B cell (primary cell): Measurements from ENCODE around the gene FADS1. TPM values are rescaled to one million over a fixed set of nuclear protein-coding genes. Genes with fewer than 3 reads are reported as not detected.

Source experiments
- ATAC-seq: fragments of 200-7000 bp; cut with Tn5 transposase; one replicate; pipeline ENCODE4 v1.10.0; 2021; ENCODE audit warnings: low read depth, mild to moderate bottlenecking, moderate number of reproducible peaks, moderate library complexity
- CTCF ChIA-PET: fragments of 350-600 bp; sonication (Branson Sonifier 250); formaldehyde crosslinking; loops from one replicate; lab custom pipeline; 2021; ENCODE audit warnings: antibody characterized with exemption, inconsistent platforms; lab: Charles Lee
- POLR2A ChIA-PET: fragments of 350-600 bp; sonication (Branson Sonifier 250); formaldehyde crosslinking; loops from one replicate; lab custom pipeline; 2021; ENCODE audit warnings: antibody characterized with exemption; lab: Charles Lee
- DNase-seq: peaks from one replicate; pipeline ENCODE4 v3.0.0; 2013
- H2AFZ ChIP-seq: 2 replicates; pipeline ENCODE4 v1.6.1; 2012; ENCODE audit warnings: mild to moderate bottlenecking, low read depth, low read length; ENCODE audit not compliant: insufficient read depth, poor library complexity, severe bottlenecking
- H3K27ac ChIP-seq, 2 donors: 1 replicate in 1 of 2; 2 replicates in 1 of 2; pipeline ENCODE4 v1.5.1; 2012 to 2013; ENCODE audit warnings: low read length in 2 of 2, mild to moderate bottlenecking in 2 of 2, moderate library complexity in 1 of 2
- H3K27me3 ChIP-seq, 4 experiments: fragments of 200-600 bp in 1 of 4; sonication (generic) in 1 of 4; replicated peaks in 1 of 4; 1 replicate in 2 of 4; 2 replicates in 2 of 4; pipeline versions ENCODE4 v1.6.1 to v1.7.0; 2013 to 2016; ENCODE audit warnings: low read length in 3 of 4, mild to moderate bottlenecking in 2 of 4, mixed read lengths in 1 of 4, moderate library complexity in 1 of 4; ENCODE audit not compliant: insufficient read depth in 4 of 4, control insufficient read depth in 3 of 4; ENCODE audit errors: control extremely low read depth in 1 of 4
- H3K36me3 ChIP-seq, 2 experiments: replicated peaks in 1 of 2; 1 replicate in 1 of 2; 2 replicates in 1 of 2; pipeline versions ENCODE4 v1.6.1 to v1.7.1; 2013; ENCODE audit warnings: low read length in 1 of 2; ENCODE audit not compliant: insufficient read depth in 2 of 2, control insufficient read depth in 1 of 2; ENCODE audit errors: control extremely low read depth in 1 of 2, extremely low read depth in 1 of 2
- H3K4me1 ChIP-seq, 2 donors: fragments of 200-600 bp in 1 of 2; sonication (generic) in 1 of 2; 1 replicate in 1 of 2; 2 replicates in 1 of 2; pipeline versions ENCODE4 v1.5.1 to v1.6.1; 2013 to 2017; ENCODE audit warnings: low read length in 2 of 2; ENCODE audit not compliant: control insufficient read depth in 2 of 2, insufficient read depth in 2 of 2
- H3K4me2 ChIP-seq: replicated peaks from 2 replicates; pipeline ENCODE3; 2012; ENCODE audit warnings: mild to moderate bottlenecking, low read depth, low read length; ENCODE audit not compliant: poor library complexity, severe bottlenecking
- H3K4me3 ChIP-seq, 5 experiments: fragments of 200-600 bp in 1 of 5; sonication (generic) in 1 of 5; 1 replicate in 3 of 5; 2 replicates in 2 of 5; pipeline versions ENCODE4 v1.5.1 to v1.7.0; 2011 to 2016; ENCODE audit warnings: low read length in 4 of 5, mild to moderate bottlenecking in 4 of 5, low read depth in 2 of 5, control low read depth in 1 of 5, moderate library complexity in 1 of 5; ENCODE audit not compliant: insufficient read depth in 1 of 5; ENCODE audit errors: control extremely low read depth in 1 of 5, extremely low read depth in 1 of 5
- H3K79me2 ChIP-seq: fragments of 200-600 bp; sonication (generic); one replicate; pipeline ENCODE4 v1.6.0; 2016; ENCODE audit warnings: low read length; ENCODE audit not compliant: control insufficient read depth, insufficient read depth
- H3K9ac ChIP-seq: fragments of 200-600 bp; sonication (generic); 2 replicates; pipeline ENCODE4 v1.6.1; 2017; ENCODE audit warnings: mild to moderate bottlenecking, low read length, moderate library complexity
- H3K9me3 ChIP-seq, 3 donors: one replicate each; pipeline versions ENCODE4 v1.6.1 to v1.7.1; 2013; ENCODE audit warnings: low read length in 2 of 3; ENCODE audit not compliant: control insufficient read depth in 2 of 3, insufficient read depth in 1 of 3; ENCODE audit errors: control extremely low read depth in 1 of 3
- H4K20me1 ChIP-seq: 2 replicates; pipeline ENCODE4 v1.6.0; 2012; ENCODE audit warnings: mild to moderate bottlenecking, low read length; ENCODE audit not compliant: insufficient read depth, control insufficient read depth, poor library complexity, severe bottlenecking
- H3K27ac Mint-ChIP-seq: one replicate; pipeline ENCODE4 v1.8.0; 2021; ENCODE audit warnings: mixed read lengths
- H3K27me3 Mint-ChIP-seq: one replicate; pipeline ENCODE4 v1.8.0; 2021; ENCODE audit warnings: mixed read lengths
- H3K4me1 Mint-ChIP-seq: one replicate; pipeline ENCODE4 v1.8.0; 2021; ENCODE audit warnings: mixed read lengths
- H3K4me3 Mint-ChIP-seq: one replicate; pipeline ENCODE4 v1.8.0; 2021; ENCODE audit warnings: mixed read lengths
- H3K9me3 Mint-ChIP-seq: one replicate; pipeline ENCODE4 v1.8.0; 2022; ENCODE audit warnings: mixed read lengths; ENCODE audit not compliant: insufficient read depth
- CTCF ChIP-seq: fragments of 200-600 bp; IDR thresholded peaks from one replicate; pipeline ENCODE4 v1.8.0; 2022; ENCODE audit warnings: antibody characterized with exemption, mild to moderate bottlenecking
- EZH2 ChIP-seq: IDR thresholded peaks from 2 replicates; pipeline ENCODE4 v1.6.1; 2012; ENCODE audit warnings: borderline replicate concordance, low read depth, mild to moderate bottlenecking, moderate library complexity, low read length; ENCODE audit not compliant: insufficient read depth, poor library complexity, severe bottlenecking
- WGBS: methylation state at CpG from one replicate; pipeline ENCODE4 v1.1.5; 2013; ENCODE audit warnings: missing lambda C conversion rate; ENCODE audit not compliant: insufficient coverage; 5-methylcytosine and 5-hydroxymethylcytosine counted together
- intact Hi-C: fragments of 100-400 bp; cut with micrococcal nuclease; formaldehyde crosslinking; loops from one replicate; pipeline ENCODE4 v1.10.0; 2022
- polyA plus RNA-seq: library from polyadenylated mRNA; depleted of rRNA; stranded (reverse); fragments of >200 nt; gene quantifications from 2 replicates; pipeline ENCODE4 v1.2.3, GENCODE V29; 2012
- total RNA-seq, 2 donors: library from RNA; stranded (reverse); fragments of 120-200 nt in 1 of 2; gene quantifications; 1 replicate in 1 of 2; 2 replicates in 1 of 2; pipeline versions ENCODE4 v1.2.3 to v1.2.4, GENCODE V29; 2013 to 2022

Gene FADS1
- total and polyA plus RNA-seq, 2 donors (not counting 1 experiment from before 2014, with no cell fraction given) = 0.39 to 15.6 TPM

- Mint-ChIP-seq H3K9me3 (no peaks in the 10 kb centered on the region), H3K27me3 (no peaks in the 10 kb centered on the region), H3K4me1 (peaks cover 2% of the 10 kb centered on the region), H3K4me3 (no peak overlapping the region), H3K27ac (no peak overlapping the region)
- Histone ChIP-seq H3K27me3 (no peaks in the 10 kb centered on the region), H3K4me2 (no peak overlapping the region), H3K27ac (no peak overlapping the region), H3K79me2 (peaks cover 30% of the 10 kb centered on the region), H3K4me3 (no peak overlapping the region), H3K9ac (no peak overlapping the region), H4K20me1 (no peaks in the 10 kb centered on the region), H3K36me3 (peaks cover 0 to 6% of the 10 kb centered on the region in 2 experiments), H3K4me1 (no peaks in the 10 kb centered on the region), H2AFZ (no peak overlapping the region), H3K9me3 (no peaks in the 10 kb centered on the region)
- no peak for TF ChIP-seq CTCF
- ChIA-PET CTCF (interaction anchor here (0.8 to 8.4 kb wide), 12 partner anchors 9 to 309 kb away, joined by 3 to 222 read pairs (median 10); partner anchors contain the start of gene FADS1), POLR2A (no interaction called here)
- DNase-seq (no peak), ATAC-seq (no peak)
- 92% methylated on average over 1 of the region's 3 CpGs for WGBS
- intact Hi-C loops = no loop called here
Observed at GRCh38 chr11:61800331-61801281, 16.2 kb downstream of the FADS1 start.

- Histone ChIP-seq H3K4me3 (no peak overlapping the region), H3K4me1 (no peaks in the 10 kb centered on the region), H2AFZ (no peak overlapping the region), H3K9me3 (no peaks in the 10 kb centered on the region), H3K36me3 (peaks cover 0 to 6% of the 10 kb centered on the region in 2 experiments), H3K9ac (no peak overlapping the region), H3K79me2 (peaks cover 38% of the 10 kb centered on the region), H3K27me3 (no peaks in the 10 kb centered on the region), H4K20me1 (no peaks in the 10 kb centered on the region), H3K27ac (no peak overlapping the region), H3K4me2 (no peak overlapping the region)
- no peak overlapping the region for H3K27ac Mint-ChIP-seq
- ATAC-seq (no peak), DNase-seq (no peak)
- ChIA-PET POLR2A (no interaction called here), CTCF (interaction anchor here (0.5 to 8.4 kb wide), 10 partner anchors 9 to 512 kb away, joined by 4 to 222 read pairs (median 47); partner anchors contain the start of genes BEST1 and FADS1)
- peaks cover 2% of the 10 kb centered on the region for H3K4me1 Mint-ChIP-seq
- H3K27me3 Mint-ChIP-seq = no peaks in the 10 kb centered on the region
- 100% methylated on average over 2 of the region's 2 CpGs for WGBS
- H3K4me3 Mint-ChIP-seq = no peak overlapping the region
- no peaks in the 10 kb centered on the region for H3K9me3 Mint-ChIP-seq
- TF ChIP-seq CTCF (no peak), EZH2 (no peak)
- intact Hi-C loops = no loop called here
Observed at GRCh38 chr11:61799665-61800284, 17.0 kb downstream of the FADS1 start.
